Stimulated activated CD8-positive, alpha-beta memory T cell treated with anti-CD3 and anti-CD28 coated beads, Interleukin-15, amount 100 ng/mL, for 48 hours (primary cell): ENCODE measurements around the gene SLC25A44.
A peak's percentile ranks its signal among the peaks of the same experiment; 100 is the strongest.
"Not testable (repeated sequence)": the region's sequence is repeated elsewhere in the genome, so short reads cannot be mapped to it uniquely, and the experiment has no call there.

Experiments used
- DNase-seq, 2 donors: peaks; one replicate each; pipeline ENCODE4 v3.0.0-alpha.2; 2020; ENCODE audit warnings: low read depth in 2 of 2

SLC25A44 gene

DNA sequence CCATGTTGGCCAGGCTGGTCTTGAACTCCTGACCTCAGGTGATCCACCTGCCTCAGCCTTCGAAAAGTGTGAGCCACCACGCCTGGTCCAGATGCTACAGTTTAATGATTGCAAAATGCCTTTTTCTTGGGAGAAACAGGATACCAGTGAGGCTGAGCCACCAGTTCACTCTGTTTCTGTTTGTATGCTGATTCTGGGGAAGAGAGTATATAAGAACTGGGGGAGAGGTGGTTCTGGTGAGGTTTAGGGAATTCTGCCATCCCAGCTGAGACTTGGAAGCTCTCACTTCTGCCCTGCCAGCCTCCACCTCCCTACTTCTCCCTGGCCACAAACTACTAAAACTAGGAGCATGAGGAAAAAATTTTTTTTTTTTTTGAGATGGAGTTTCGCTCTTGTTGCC is 10.8 kb downstream of the SLC25A44 start:
- no peak for DNase-seq

DNA sequence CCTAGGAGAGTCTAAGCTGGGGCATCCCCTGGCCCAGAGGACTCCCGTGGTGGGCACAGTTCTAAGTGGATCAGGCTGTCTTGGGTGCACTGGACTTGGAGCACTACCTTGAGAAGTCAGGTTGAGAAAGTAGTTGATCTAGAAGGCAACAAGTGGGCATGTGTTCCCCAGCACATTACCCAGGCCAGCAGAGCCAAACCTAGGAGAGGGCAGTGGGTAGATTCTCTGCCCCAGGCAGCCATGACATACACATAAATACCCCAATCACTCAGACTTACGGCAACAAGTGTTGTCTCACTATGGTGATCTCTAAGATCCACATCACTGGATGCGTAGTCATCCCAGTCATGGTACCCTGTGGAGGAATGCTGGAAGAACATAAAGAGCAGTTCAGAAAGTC is 17.3 kb downstream of the SLC25A44 start:
- no peak for DNase-seq

- DNase-seq, result no peak
Measured at GRCh38 chr1:156212130-156212529, 18.2 kb downstream of the SLC25A44 start.

- DNase-seq, result peak; percentile 93 to 95
Measured at GRCh38 chr1:156212833-156213643, 19.1 kb downstream of the SLC25A44 start, which contains the start of gene PMF1. TSS of gene PMF1 (plus strand) at chr1:156213007. CDS start at chr1:156213016, 9 bp downstream.

- DNase-seq, result no peak
Measured at GRCh38 chr1:156213644-156213966, 19.7 kb downstream of the SLC25A44 start.

DNA sequence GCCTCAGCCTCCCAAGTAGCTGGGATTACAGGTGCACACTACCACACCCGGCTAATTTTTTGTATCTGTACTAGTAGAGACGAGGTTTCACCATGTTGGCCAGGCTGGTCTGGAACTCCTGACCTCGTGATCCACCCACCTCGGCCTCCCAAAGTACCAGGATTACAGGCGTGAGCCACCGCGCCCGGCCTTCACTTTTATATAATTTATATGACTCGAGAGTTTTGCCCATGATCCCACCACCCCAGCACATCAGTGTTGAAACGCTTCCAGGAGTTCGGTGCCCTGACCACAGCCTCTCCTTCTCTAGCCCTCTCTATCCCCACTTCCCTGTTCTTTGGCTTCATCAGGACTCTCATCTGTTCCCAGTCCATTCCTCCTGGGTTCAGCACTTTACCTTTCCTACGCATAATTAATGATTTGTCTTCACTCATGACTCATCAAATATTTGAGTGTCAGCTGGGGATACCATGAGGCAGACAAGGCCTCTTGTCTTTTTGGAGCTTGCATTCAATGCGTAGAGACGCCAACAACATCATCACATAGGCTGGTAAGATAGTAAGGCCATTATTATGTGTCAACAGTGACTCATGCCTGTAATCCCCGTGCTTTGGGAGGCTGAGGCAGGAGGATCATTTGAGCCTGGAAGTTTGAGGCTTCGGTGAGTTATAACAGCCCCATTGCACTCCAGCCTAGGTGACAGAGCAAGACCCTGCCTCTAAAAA is 20.3 kb downstream of the SLC25A44 start:
- DNase-seq, result no peak

DNA sequence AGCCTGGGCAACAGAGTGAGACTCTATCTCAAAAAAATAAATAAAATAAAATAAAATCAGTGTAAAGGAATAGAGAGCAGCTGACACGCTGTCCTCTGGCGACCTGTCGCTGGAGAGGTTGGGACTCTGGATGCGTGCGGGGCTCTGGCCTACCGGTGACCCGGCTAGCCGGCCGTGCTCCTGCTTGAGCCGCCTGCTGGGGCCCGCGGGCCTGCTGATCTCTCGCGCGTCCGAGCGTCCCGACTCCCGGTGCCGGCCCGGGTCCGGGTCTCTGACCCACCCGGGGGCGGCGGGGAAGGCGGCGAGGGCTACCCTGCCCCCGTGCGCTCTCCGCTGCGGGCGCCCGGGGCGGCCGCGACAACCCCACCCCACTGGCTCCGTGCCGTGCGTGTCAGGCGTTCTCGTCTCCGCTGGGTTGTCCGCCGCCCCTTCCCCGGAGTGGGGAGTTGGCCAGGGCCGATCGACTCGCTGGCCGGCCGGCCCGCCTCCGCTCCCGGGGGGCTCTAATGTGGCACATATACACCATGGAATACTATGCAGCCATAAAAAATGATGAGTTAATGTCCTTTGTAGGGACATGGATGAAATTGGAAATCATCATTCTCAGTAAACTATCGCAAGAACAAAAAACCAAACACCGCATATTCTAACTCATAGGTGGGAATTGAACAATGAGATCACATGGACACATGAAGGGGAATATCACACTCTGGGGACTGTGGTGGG is 22.6 kb downstream of the SLC25A44 start:
- not testable (repeated sequence) for DNase-seq

GRCh38 chr1:156217871-156218270 is 24.0 kb downstream of the SLC25A44 start:
- DNase-seq, result no peak

DNA sequence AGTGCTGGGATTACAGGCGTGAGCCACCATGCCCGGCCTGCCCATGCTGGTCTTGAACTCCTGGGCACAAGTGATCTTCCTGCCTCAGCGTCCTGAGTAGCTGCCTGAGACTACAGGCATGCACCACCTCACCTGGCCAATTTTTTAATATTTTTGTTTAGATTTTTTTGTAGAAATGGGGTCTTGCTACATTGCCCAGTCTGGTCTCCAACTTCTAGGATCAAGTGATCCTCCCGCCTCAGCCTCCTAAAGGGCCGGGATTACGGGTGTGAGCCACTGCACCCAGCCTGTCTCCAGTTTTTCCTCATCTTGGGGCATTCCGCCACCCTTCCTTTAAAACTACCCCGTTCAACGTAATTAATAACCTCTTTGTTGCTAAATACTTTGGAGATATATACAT is 26.3 kb downstream of the SLC25A44 start:
- no peak for DNase-seq

DNA sequence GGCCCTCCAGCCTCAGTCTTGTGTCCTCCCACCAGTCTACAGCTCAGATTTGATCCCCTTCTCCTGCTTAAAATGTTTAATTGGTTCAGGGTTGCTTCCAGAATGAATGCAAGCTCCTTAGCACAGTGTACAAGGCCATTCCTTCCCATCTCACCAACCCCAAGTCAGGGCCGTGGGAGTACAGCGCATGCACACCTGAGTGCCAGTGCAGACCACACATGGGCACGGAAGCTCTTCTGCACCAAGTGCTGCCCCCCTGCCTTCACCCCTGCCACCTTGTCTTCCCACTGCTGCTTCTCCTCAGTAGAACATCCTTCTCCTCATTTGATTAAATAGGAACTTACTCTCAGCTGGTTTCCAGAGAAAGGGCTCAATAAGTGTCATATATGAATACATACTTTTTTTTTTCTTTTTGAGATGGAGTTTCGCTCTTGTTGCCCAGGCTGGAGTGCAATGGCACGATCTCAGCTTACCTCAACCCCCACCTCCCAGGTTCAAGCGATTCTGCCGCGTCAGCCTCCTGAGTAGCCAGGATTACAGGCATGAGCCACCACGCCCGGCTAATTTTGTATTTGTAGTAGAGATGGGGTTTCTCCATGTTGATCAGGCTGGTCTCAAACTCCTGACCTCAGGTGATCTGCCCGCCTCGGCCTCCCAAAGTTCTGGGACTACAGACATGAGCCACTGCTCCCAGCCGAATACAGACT is 28.2 kb downstream of the SLC25A44 start:
- no peak for DNase-seq

DNA sequence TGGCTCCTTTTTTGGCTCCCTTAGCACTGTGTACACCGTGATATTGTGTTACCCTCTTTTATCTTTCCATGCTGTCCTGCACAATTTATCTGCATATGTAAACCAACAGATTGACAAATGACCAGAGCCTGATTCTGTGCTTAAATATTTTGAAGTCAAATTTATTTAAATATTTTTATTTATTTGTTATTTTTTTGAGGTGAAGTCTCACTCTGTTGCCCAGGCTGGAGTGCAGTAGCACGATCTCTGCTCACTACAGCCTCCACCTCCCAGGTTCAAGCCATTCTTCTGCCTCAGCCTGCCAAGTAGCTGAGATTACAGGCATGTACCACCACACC is 31.7 kb downstream of the SLC25A44 start:
- no peak for DNase-seq

GRCh38 chr1:156226116-156226538 is 32.2 kb downstream of the SLC25A44 start:
- no peak for DNase-seq

DNA sequence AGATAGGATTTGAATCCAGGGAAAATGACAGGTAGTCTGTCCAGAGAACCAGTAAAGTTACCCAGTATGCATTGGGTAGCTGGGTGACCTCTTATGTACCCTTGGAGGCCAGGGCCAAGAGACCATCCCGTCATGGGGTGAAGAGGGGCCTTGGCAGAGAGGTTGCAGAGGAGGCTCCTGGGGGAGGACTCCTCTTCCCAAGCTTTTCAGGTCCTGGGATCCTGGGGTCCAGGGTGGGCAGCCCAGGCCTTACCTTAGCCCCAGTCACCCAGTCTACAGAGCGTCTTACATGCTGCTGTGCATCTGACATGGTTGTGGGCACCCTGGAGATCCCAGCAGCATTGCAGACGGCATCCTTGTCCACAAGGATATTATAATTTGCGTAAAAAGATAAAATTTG is 32.9 kb downstream of the SLC25A44 start:
- DNase-seq, result no peak

DNA sequence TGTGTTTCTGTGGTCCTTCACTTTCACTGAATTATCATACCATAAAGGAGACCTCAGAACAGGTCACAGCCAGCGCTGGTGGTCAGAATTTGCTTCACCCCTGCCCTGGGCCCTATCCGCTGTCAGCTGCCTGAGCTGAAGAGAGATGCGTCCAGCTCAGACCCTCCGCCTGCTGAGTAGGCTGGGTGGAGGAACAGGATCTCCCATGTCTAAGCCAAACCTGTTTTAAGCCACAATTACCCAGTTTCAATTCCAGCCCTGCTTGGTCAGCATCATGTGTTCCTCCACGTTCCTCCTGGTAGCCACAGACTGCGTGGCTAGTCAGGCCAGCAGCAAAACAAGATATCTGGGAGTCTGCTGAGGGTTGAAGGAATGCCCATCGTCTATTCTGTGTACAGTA is 34.6 kb downstream of the SLC25A44 start:
- no peak for DNase-seq

DNA sequence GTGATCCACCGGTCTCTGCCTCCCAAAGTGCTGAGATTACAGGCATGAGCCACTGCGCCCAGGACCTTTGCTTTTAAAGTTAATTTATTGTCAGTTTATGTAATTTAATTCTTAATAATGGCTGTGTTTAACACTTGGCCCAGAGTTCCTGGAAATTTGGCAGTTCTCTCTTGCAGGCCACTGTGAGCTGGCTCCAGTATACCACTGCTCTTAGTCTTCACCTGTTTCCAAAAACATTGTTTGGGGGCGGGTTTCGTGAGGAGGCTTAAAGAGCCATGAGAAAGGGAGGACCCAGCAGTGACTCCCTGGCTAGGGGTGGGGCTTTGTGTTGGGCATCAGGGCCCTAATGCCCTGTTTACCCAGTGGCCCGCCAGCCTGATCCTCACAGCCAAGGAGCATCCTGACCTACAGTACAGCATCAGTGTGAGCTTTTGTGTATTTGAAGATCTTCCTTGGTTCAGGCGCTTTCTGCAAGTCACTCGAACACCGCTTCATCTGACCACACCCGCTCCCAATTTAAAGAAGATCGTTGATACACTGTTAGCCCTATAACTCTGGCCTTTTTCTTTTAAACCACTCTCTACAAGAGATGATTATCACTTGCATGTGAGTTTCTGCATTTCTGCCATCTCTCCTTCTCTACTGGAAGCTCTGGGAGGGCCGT is 36.0 kb downstream of the SLC25A44 start:
- no peak for DNase-seq

GRCh38 chr1:156230473-156230837 is 36.6 kb downstream of the SLC25A44 start:
- DNase-seq, result no peak

- DNase-seq, result no peak
Measured at GRCh38 chr1:156232201-156232894, 38.4 kb downstream of the SLC25A44 start.

GRCh38 chr1:156233426-156234127 is 39.7 kb downstream of the SLC25A44 start:
- DNase-seq, result no peak

DNA sequence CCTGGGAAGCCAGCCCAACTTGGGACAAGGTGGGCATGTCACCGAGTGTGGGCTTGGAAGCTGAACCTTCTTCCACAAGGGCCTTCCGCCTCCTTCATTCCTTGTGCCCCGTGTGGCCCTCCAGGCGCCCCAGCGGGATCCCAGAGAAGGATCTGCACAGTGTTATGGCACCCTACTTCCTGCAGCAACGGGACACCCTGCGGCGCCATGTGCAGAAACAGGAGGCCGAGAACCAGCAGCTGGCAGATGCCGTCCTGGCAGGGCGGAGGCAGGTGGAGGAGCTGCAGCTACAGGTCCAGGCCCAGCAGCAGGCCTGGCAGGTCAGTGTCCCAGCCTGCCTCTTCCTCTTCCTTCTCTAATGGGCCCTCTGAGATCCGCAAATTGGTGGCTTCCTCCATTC is 42.3 kb downstream of the SLC25A44 start:
- no peak for DNase-seq

- no peak for DNase-seq
Measured at GRCh38 chr1:156238248-156238647, 44.3 kb downstream of the SLC25A44 start.
